GM21360 (cell line): ENCODE data around the gene PITPNC1.
A peak's percentile ranks its signal among the peaks of the same experiment; 100 is the strongest.
"Not testable (repeated sequence)": the region's sequence is repeated elsewhere in the genome, so short reads cannot be mapped to it uniquely, and the experiment has no call there.

ENCODE experiments used
- ATAC-seq: cut with Tn5 transposase; IDR thresholded peaks from one replicate; pipeline ENCODE4 v1.9.1; 2021; ENCODE audit warnings: mild to moderate bottlenecking, moderate library complexity; ENCODE audit not compliant: unreplicated experiment

The PITPNC1 gene

GRCh38 chr17:67504182-67504581, 127.1 kb downstream of the PITPNC1 start:
- ATAC-seq, result no peak

DNA sequence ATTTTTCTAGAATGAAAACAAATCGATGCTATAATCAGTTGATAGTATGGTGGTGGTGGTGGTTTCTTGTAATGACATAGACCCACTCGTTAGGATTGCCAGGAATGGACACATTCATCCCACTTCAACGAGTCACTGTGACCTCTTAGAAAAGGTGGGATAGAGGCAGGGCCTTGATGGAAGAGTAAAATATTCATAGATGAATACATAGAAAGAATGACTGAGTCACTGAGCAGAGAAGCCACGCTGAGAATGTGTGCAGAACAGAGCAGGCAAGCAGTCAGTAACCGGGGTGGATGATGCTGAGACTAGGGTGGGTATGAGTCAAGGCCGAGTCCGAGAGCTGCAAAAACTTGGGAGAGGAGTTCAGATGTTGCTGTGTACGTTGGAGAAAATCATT, 129.9 kb downstream of the PITPNC1 start:
- no peak for ATAC-seq

DNA sequence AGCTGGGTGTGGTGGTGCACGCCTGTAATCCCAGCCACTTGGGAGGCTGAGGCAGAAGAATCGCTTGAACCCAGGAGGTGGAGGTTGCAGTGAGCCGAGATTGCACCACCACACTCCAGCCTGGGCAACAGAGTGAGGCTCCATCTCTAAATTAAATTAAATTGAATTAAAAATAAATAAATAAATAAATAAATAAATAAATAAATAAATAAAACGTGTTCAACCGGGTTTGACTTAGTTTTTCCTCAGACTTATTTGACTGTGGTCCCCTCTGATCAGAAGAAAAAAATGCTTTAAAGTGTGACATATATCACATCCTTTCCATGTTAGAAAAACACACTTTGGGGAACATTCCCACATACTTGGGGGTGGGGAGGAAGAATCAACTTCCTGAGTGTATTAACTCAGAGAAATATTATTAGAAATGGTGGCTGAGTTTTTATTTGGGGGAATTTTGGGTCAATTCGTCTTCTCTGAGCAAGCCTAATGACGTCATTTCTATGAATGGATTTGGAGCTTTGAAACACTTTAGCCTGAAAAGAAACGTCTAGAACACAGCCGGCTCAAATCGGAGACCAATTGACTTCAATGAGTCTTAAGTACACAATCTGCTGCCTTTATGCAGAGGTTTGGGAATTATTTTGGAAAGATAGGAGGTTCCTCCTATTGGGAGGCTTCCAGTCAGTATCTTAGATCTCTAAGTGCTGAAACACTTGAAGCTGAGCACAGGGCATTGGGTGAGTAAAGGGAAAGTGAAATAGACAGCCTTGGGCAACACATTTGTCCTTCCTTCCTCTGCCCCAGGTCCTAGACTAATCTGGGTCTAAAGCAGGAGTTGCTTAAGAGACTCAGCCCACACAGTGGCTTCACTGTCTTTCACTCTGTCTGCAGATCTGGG, 132.6 kb downstream of the PITPNC1 start:
- no peak for ATAC-seq

- ATAC-seq, result no peak
These were observed 133.9 kb downstream of the PITPNC1 start for GRCh38 chr17:67511012-67511411.

DNA sequence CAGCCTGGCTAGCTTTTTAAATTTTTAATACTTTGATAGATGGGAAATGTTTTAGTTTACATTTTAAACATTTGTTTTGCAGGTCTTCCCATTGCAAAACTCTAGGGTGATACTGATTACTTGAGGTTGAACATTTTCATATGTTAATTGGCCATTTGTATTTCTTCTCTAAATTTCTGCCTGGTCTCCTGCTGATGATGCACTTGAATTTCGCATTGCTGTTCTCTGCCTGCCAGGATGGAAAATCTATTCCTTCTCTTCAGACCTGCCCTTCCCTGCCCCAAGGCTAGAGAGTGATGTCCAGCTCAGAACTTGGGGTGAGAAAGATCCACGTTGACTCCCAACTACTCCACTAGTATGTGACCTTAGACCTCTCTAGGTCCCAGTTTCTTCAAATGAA, 134.7 kb downstream of the PITPNC1 start:
- no peak for ATAC-seq

DNA sequence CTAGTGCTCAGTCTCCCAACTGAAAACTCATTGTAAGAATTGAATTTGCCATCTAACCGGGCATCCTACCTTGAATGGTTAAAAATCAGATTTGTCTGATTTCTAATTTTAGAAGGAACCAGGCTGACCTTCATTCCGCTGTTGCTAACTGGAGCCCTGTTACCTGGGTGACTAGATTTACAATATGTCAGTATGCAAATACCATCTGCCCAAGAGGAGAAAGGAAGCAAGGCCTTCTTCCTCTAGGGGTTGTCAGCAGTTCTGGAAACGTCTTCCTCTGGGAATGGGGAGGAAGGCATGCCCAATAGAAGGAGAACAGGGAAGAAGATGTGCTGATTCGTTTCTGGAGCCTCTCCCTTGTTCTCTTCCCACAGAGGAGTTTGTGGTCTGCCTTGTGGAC, 137.9 kb downstream of the PITPNC1 start:
- no peak for ATAC-seq

DNA sequence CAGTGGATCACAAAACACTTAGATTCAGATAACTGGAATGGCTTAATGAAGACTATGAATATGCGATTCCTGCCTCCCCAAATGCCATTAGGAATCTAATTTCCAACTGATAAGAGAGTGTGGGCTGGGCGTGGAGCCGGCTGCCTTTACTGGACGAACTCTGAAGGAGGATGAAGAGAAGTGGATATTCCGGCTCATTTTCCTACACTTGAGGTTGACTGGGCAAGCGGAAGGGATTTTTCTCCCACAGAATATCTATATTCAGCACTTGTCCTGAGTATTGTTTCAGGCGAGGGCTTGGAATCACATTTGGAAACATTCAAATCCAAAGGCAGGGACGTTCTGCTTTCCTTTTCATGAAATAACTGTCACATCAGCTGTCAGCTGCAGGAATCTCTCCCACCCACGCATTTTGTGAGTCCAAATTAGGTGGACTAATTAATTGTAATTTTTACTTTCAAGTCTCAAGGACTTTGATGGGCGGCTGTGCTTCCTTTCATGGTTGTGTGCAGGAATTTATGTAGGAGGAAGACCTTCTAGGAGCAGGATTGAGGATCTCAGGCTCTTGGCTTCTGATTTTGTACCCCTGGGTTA, 138.5 kb downstream of the PITPNC1 start:
- no peak for ATAC-seq

DNA sequence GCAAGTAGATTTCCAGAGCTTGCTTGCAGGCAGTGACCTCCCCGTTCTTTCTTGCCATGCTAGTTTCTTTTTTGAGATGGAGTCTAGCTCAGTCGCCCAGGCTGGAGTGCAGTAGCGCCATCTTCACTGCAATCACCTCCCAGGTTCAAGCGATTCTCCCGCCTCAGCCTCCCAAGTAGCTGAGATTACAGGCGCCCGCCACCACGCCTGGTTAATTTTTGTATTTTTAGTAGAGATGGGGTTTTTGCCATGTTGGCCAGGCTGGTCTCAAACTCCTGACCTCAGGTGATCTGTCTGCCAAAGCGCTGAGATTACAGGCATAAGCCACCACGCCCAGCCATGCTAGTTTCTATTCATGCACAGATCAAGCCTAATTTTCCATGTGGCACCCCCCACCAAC, 139.5 kb downstream of the PITPNC1 start:
- not testable (repeated sequence) for ATAC-seq

- no peak for ATAC-seq
These were observed 140.2 kb downstream of the PITPNC1 start for GRCh38 chr17:67517325-67517724.

- no peak for ATAC-seq
These were observed 141.8 kb downstream of the PITPNC1 start for GRCh38 chr17:67518876-67519275.

- ATAC-seq, result no peak
These were observed 142.7 kb downstream of the PITPNC1 start for GRCh38 chr17:67519801-67520251.

GRCh38 chr17:67520252-67520906, 143.3 kb downstream of the PITPNC1 start:
- no peak for ATAC-seq

DNA sequence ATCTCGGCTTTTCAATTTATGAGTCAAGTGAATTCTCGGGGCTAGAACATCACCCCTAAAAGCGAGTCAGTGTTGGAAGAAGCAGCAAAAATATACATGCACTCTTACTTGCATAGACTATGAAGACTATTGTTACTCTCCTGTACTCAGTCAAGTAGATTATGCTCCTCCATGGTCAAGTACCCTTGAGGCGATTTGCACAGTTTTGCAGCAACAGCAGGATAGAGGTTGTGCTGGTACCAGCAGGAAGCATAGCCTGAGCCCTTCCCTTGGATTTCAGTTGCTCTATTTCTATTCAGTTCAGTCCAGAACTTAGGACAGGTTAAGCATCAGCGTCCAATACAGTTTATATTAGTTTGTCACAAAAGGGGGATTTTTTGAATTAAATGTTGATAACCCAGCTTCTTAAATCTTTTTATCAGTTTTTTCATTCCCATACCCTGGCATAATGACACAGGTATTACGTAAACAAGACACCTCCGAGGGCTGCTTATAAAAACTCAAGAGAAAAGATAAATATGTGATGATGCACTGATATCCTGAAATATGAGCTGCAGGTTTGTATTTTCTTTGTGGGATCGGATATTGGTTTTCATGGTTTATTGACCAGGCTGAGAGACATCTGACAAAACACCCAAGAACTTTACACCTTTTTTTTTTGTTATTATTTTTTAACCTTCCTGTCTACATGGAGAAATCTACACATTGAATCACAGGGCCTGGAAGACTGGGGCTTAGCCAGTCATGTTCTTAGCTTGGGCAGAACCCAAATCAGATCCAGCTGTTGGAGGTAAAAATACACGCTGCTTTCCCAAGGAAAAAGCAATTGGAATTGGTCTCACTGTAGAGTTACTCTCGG, 144.1 kb downstream of the PITPNC1 start:
- no peak for ATAC-seq

GRCh38 chr17:67521775-67522069, 144.6 kb downstream of the PITPNC1 start:
- ATAC-seq, result no peak

DNA sequence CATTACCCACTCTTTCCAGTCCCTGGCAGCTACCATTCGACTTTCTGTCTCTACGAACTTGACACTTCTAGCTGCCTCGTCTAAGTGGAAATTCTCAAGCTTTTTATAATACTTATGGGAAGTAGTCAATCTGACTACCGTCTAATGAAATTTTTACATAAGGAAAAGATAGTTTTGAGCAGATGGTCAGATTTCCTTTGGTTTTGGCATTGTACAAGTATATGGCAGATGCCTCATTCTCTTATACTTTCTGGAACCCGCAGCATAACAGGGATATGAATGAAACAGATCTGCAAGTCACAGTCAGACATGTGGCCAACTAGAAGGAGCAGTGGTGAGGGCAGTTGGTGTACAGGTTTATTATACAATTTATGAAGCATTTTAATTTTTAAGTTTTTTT, 146.0 kb downstream of the PITPNC1 start:
- ATAC-seq, result no peak

DNA sequence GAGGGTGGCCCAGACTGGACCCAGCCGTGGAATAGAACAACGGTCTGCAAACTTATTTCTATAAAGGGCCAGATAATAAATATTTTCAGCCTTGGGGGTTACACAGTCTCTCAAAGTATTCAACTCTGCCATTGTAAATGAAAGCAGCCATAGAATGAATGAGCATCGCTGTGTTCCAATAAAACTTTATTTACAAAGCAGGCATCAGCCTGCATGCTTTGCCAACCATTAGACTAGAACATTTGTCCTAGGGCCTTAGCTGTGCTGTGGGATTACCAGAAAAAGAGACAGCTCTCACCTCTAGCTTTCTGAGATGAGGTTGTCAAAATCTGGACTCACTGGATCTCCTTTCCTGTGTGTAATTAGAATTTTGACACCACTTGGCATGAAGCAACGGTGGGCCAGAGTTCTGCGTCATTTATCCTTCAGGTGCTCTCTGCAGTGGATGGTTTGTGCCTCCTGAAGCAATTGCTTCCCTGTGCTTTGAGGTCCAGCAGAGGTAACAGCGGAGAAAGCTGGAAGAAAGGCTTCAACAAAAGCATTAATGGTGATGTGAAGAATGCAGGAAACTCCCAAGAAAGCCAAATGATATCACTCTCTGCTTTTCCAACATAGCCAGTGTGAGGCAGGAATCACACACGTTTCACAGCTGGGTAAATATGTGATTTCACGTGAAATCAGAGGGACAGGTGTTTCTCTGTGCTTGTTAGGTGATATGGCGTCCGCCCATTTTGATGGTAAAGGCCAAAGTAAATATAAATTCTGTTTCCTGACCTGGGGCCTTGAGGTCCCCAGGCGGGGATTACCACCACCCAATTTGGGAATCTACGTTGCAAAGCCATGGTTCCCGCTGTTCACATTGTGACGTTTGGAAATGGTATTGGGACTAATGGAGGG, 148.4 kb downstream of the PITPNC1 start:
- ATAC-seq, result no peak

- no peak for ATAC-seq
These were observed 149.6 kb downstream of the PITPNC1 start for GRCh38 chr17:67526700-67527099.

- no peak for ATAC-seq
These were observed 151.8 kb downstream of the PITPNC1 start for GRCh38 chr17:67528751-67529436.

DNA sequence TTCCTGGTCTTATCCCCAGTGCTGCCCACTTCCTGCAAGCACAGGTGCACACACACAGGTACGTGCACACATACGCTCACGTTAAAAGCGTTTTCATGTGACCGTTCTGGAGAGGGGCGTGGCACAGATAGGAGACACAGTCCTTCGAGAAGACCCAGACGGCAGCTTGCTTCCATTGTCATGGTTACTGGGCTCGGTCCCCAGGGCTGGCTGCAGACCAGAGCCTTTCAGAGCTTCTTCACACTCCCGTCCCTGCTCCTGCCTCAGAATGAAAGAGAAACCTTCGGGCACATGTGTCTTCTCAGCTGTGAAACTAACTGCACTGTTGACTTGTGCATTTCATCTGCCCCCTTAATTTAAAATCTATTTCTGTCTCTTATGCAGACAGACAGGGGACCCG, 154.2 kb downstream of the PITPNC1 start:
- peak; percentile 91 for ATAC-seq
